ENCODE measurements around the gene LGALS14.

GRCh38 chr19:39677961-39678889 is 26.1 kb upstream of the LGALS14 start:
- TF ChIP-seq CTCF (IDR thresholded peaks at IDR 0.05) (no peak), POLR2A (IDR thresholded peaks at IDR 0.05) (no peak)

Measured in Peyer's patch (tissue), 4 donors.